ENCODE data around the gene AIFM2.

The AIFM2 gene

DNA sequence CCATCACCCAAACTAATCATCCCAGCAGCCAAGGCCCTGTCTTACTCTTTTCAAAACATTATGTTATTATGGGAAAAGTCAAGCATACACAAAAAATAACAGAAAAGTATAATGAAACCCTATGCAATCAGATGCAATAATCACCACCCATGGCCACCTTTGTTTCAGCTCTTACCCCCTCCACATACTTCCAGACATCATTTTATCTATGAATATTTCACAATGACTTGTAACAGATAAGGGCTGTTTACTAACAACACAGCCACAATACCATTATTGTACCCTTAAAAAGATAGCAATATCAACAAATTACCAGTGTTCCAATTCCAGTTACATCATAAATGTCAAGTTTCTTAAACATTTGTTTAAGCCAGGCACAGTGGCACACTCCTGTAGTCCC lies 35.2 kb downstream of the AIFM2 start:
- Mint-ChIP-seq H3K36me3 (ENCODE audit: low read depth) (peaks cover 93% of the 10 kb centered on the region), H3K4me3 (no peak overlapping the region), H3K4me1 (peaks cover 6% of the 10 kb centered on the region), H3K27ac (peak overlapping the region; percentile 14), H3K9me3 (no peaks in the 10 kb centered on the region), H3K27me3 (ENCODE audit: low read depth, poor library complexity) (no peaks in the 10 kb centered on the region)
- TF ChIP-seq, protein P1, sequence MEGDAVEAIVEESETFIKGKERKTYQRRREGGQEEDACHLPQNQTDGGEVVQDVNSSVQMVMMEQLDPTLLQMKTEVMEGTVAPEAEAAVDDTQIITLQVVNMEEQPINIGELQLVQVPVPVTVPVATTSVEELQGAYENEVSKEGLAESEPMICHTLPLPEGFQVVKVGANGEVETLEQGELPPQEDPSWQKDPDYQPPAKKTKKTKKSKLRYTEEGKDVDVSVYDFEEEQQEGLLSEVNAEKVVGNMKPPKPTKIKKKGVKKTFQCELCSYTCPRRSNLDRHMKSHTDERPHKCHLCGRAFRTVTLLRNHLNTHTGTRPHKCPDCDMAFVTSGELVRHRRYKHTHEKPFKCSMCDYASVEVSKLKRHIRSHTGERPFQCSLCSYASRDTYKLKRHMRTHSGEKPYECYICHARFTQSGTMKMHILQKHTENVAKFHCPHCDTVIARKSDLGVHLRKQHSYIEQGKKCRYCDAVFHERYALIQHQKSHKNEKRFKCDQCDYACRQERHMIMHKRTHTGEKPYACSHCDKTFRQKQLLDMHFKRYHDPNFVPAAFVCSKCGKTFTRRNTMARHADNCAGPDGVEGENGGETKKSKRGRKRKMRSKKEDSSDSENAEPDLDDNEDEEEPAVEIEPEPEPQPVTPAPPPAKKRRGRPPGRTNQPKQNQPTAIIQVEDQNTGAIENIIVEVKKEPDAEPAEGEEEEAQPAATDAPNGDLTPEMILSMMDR (IDR thresholded peaks at IDR 0.05): no peak
- no peak for DNase-seq

DNA sequence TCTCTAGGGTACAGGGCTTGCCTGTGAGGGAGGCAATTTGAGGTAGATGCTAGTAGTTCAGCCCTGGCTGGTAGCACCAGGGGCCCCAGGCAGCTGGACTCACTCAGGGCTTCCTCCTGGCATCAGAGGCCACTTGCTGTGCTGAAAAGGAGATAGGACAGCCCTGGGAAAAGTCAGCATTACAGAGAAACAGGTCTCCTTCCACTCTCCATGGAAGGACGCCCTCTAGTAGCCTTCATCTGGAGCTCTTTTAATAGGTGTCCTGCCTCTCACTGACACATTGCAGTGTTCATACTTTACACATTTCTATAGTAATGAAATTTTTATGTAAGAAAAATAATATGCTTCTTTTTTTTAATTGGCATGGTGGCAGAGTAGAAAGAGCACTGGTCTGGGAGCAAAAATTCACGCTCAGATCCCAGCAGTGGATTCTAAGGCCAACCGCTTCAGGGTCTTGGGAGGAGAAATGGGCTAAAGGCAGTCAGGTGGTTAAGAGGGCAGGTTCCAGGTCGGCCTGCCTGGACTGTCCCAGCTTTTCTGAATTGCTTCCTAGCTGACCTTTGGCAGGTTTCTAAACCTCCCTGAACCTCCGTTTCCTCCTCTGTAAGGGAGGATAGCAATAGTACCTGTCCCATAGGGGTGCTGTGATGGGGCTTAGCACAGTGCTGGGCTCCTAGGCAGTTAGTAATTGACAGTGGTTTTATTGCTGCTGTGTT lies 35.8 kb downstream of the AIFM2 start:
- TF ChIP-seq, protein P1 (IDR thresholded peaks at IDR 0.05): no peak
- no peaks in the 10 kb centered on the region for H3K9me3 Mint-ChIP-seq
- peaks cover 93% of the 10 kb centered on the region for H3K36me3 Mint-ChIP-seq (ENCODE audit: low read depth)
- H3K4me1 Mint-ChIP-seq: peaks cover 6% of the 10 kb centered on the region
- no peak overlapping the region for H3K4me3 Mint-ChIP-seq
- H3K27ac Mint-ChIP-seq: no peak overlapping the region
- no peaks in the 10 kb centered on the region for H3K27me3 Mint-ChIP-seq (ENCODE audit: low read depth, poor library complexity)
- no peak for DNase-seq

DNA sequence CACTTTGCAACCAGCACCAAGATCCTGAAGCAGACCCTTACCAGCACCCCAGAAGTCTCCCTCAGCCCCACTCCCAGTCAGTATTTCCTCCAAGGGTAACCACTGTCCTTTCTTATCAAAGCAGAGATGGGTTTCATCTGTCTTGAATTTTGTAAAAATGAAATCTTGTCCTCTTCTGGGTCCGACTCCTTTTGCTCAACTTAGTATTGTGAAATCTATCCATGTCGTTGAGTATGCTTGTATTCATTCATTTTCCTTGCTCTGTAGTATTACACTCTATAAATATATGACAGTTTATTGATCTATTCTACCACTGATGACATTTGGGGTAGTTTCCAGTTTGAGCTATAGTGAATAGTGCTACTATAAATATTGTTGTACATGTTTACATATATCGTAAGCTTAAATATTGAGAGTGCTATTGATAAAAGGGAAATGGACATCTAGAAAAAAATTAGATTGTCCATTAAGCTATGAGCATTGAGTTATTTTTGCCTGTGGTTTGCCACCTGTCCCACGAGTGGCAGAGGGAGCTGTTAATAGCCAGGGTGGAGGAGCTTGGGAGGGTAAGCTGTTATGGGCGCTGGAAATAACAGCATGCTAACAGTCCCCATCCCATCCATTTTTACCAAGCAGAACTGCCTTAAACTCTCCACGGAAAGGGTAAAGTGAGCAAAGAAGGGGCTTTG lies 36.5 kb downstream of the AIFM2 start:
- Mint-ChIP-seq H3K4me1 (peaks cover 6% of the 10 kb centered on the region), H3K36me3 (ENCODE audit: low read depth) (peaks cover 90% of the 10 kb centered on the region), H3K9me3 (no peaks in the 10 kb centered on the region), H3K27me3 (ENCODE audit: low read depth, poor library complexity) (no peaks in the 10 kb centered on the region), H3K4me3 (no peak overlapping the region), H3K27ac (no peak overlapping the region)
- no peak for DNase-seq
- TF ChIP-seq, protein P1 (IDR thresholded peaks at IDR 0.05): no peak

DNA sequence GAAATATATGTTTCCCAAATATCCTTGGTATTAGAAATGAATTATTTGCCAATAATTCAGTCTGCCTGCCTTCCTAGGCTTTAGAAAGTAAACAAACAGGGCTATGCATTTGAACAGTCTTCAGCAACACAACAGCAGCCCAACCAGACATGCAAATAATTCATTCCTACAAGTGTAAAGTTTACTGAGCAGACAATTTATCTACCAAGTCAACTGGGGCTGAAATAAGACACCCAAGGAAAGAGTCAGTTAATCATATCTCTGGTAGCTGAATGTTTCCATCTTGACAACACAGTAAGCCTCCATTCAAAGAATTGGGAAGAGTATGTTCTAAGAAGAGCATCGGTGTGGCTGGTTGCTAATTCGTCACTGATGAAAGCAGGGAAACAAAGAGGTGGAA lies 38.4 kb downstream of the AIFM2 start:
- peaks cover 87% of the 10 kb centered on the region for H3K36me3 Mint-ChIP-seq (ENCODE audit: low read depth)
- no peaks in the 10 kb centered on the region for H3K4me1 Mint-ChIP-seq
- H3K27ac Mint-ChIP-seq: peak overlapping the region; percentile 51
- H3K4me3 Mint-ChIP-seq: no peak overlapping the region
- no peak for DNase-seq
- TF ChIP-seq, protein P1 (IDR thresholded peaks at IDR 0.05): no peak
- H3K9me3 Mint-ChIP-seq: no peaks in the 10 kb centered on the region
- H3K27me3 Mint-ChIP-seq (ENCODE audit: low read depth, poor library complexity): no peaks in the 10 kb centered on the region

DNA sequence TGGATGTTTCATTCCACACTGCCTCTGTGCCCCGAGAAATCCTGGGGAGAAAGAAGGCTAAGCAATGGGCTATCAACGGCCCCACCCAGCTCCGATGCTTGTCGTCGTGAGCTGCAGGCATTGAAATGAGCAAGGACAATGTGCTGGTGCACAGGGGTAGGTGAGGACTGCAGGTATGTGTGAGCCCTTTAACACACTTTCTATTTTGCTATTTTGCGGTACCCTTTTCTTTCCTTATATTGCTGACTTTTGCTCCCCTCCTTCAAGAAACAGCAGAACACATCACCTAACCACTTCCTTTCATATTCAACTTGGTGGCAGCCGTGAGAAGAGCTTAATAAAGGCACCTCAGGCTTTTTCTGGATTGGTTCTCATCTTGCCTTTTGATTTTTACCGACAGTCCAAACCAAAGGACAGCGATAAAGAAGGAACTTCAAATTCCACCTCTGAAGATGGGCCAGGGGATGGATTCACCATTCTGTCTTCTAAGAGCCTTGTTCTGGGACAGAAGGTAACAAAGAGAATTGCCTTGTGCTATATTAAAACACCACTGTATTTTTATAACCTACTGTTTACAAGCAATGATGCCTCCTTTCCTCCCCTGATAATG lies 39.2 kb downstream of the AIFM2 start:
- H3K9me3 Mint-ChIP-seq: no peaks in the 10 kb centered on the region
- TF ChIP-seq, protein P1 (IDR thresholded peaks at IDR 0.05): no peak
- no peaks in the 10 kb centered on the region for H3K27me3 Mint-ChIP-seq (ENCODE audit: low read depth, poor library complexity)
- no peak overlapping the region for H3K4me3 Mint-ChIP-seq
- no peaks in the 10 kb centered on the region for H3K4me1 Mint-ChIP-seq
- peak overlapping the region; percentile 69 for H3K27ac Mint-ChIP-seq
- no peak for DNase-seq
- peaks cover 83% of the 10 kb centered on the region for H3K36me3 Mint-ChIP-seq (ENCODE audit: low read depth)
